G401.6 (cell line): ENCODE results near the gene WDR45.
A peak's percentile ranks its signal among the peaks of the same experiment; 100 is the strongest.

ENCODE experiments used
- FAIRE-seq: peaks from 2 replicates; lab custom pipeline; 2012; peaks lifted over from hg19 to GRCh38; lab: Jason Lieb, UNC

Gene WDR45

GRCh38 chrX:49073601-49074575, 5.8 kb downstream of the WDR45 start, which contains the start of gene PRAF2:
PRAF2 (minus strand) TSS chrX:49074002; CDS start chrX:49073987, 15 bp downstream.
- FAIRE-seq: peak; percentile 98

- FAIRE-seq: no peak
Observed at GRCh38 chrX:49072712-49073095, 7.0 kb downstream of the WDR45 start.

- no peak for FAIRE-seq
Observed at GRCh38 chrX:49071877-49072711, 7.6 kb downstream of the WDR45 start.

- no peak for FAIRE-seq
Observed at GRCh38 chrX:49070988-49071387, 8.7 kb downstream of the WDR45 start.

GRCh38 chrX:49069038-49069437, 10.6 kb downstream of the WDR45 start:
- FAIRE-seq: no peak

- no peak for FAIRE-seq
Observed at GRCh38 chrX:49067285-49068120, 12.2 kb downstream of the WDR45 start.

GRCh38 chrX:49066690-49067089, 13.0 kb downstream of the WDR45 start:
- FAIRE-seq: no peak

GRCh38 chrX:49066278-49066677, 13.4 kb downstream of the WDR45 start:
- FAIRE-seq: no peak

- FAIRE-seq: no peak
Observed at GRCh38 chrX:49064735-49065134, 15.0 kb downstream of the WDR45 start.

- FAIRE-seq: no peak
Observed at GRCh38 chrX:49064303-49064702, 15.4 kb downstream of the WDR45 start.

GRCh38 chrX:49063715-49064114, 16.0 kb downstream of the WDR45 start:
- FAIRE-seq: no peak

- FAIRE-seq: no peak
Observed at GRCh38 chrX:49061916-49062315, 17.8 kb downstream of the WDR45 start.

- FAIRE-seq: no peak
Observed at GRCh38 chrX:49061490-49061889, 18.2 kb downstream of the WDR45 start.

- FAIRE-seq: no peak
Observed at GRCh38 chrX:49060914-49061313, 18.8 kb downstream of the WDR45 start.

- FAIRE-seq: no peak
Observed at GRCh38 chrX:49059681-49060085, 20.0 kb downstream of the WDR45 start.

- FAIRE-seq: no peak
Observed at GRCh38 chrX:49059201-49059600, 20.5 kb downstream of the WDR45 start.

GRCh38 chrX:49058794-49059193, 20.9 kb downstream of the WDR45 start, which contains the start of gene CCDC120:
CCDC120 (plus strand) TSS chrX:49058999; CDS start chrX:49062042, 3,043 bp downstream.
- FAIRE-seq: no peak

- no peak for FAIRE-seq
Observed at GRCh38 chrX:49054073-49054762, 25.5 kb downstream of the WDR45 start.

GRCh38 chrX:49053223-49054072, 26.2 kb downstream of the WDR45 start:
- FAIRE-seq: no peak

GRCh38 chrX:49043987-49044281, 35.8 kb downstream of the WDR45 start:
- FAIRE-seq: no peak
